SK-N-SH (cell line): ENCODE measurements around the gene VEGFB. TPM values are rescaled to one million over a fixed set of nuclear protein-coding genes. Genes with fewer than 3 reads are reported as not detected.

Experiments
- CTCF ChIA-PET: fragments of 300-600, 350-600 bp; formaldehyde crosslinking; extraction: SDS; loops from one replicate; lab custom pipeline; 2021; lab: Yijun Ruan, JAX
- POLR2A ChIA-PET: fragments of 350-600 bp; sonication (Branson Sonifier 250); formaldehyde crosslinking; extraction: SDS; loops from one replicate; lab custom pipeline; 2020; ENCODE audit warnings: antibody characterized with exemption, inconsistent platforms; lab: Yijun Ruan, JAX
- DNase-seq: peaks from one replicate; pipeline ENCODE4 v3.0.0; 2012
- H2AFZ ChIP-seq: fragments of 200-600 bp; sonication (generic); 2 replicates; pipeline ENCODE4 v1.8.1; 2016; ENCODE audit warnings: antibody characterized with exemption, mild to moderate bottlenecking, low read depth
- H3F3A ChIP-seq: fragments of 200-600 bp; sonication (generic); replicated peaks from 2 replicates; pipeline ENCODE3; 2016; ENCODE audit warnings: antibody characterized with exemption, mild to moderate bottlenecking; ENCODE audit not compliant: insufficient read depth
- H3K27ac ChIP-seq, 2 experiments: fragments of 200-500 bp in 1 of 2; fragments of 200-600 bp in 1 of 2; sonication (Bioruptor generic) in 1 of 2; sonication (generic), shearing (Covaris generic) in 1 of 2; 2 replicates each; pipeline versions ENCODE4 v1.5.1 to v1.6.1; 2014 to 2016; ENCODE audit warnings: low read depth in 2 of 2, inconsistent platforms in 1 of 2, low read length in 1 of 2, mild to moderate bottlenecking in 1 of 2, mixed read lengths in 1 of 2
- H3K27me3 ChIP-seq: fragments of 200-600 bp; sonication (generic), shearing (Covaris generic); 2 replicates; pipeline ENCODE4 v1.6.1; 2016; ENCODE audit warnings: mixed run types; ENCODE audit not compliant: insufficient read depth
- H3K36me3 ChIP-seq, 2 experiments: fragments of 200-500 bp in 1 of 2; fragments of 200-600 bp in 1 of 2; sonication (Bioruptor generic) in 1 of 2; sonication (generic) in 1 of 2; replicated peaks in 1 of 2; 2 replicates each; pipeline versions ENCODE3 to v1.5.1; 2014 to 2016; ENCODE audit warnings: low read length in 1 of 2, mild to moderate bottlenecking in 1 of 2; ENCODE audit not compliant: insufficient read depth in 2 of 2, control insufficient read depth in 1 of 2
- H3K4me1 ChIP-seq, 2 experiments: fragments of 200-500 bp in 1 of 2; fragments of 200-600 bp in 1 of 2; sonication (Bioruptor generic) in 1 of 2; sonication (generic), shearing (Covaris generic) in 1 of 2; 2 replicates each; pipeline versions ENCODE4 v1.5.1 to v1.6.1; 2014 to 2016; ENCODE audit warnings: low read depth in 1 of 2, low read length in 1 of 2, mixed run types in 1 of 2; ENCODE audit not compliant: insufficient read depth in 2 of 2, control insufficient read depth in 1 of 2
- H3K4me2 ChIP-seq: fragments of 200-600 bp; sonication (generic), shearing (Covaris generic); 2 replicates; pipeline ENCODE4 v1.6.1; 2017; ENCODE audit warnings: mixed run types
- H3K4me3 ChIP-seq, 2 experiments: fragments of 200-500 bp in 1 of 2; fragments of 200-600 bp in 1 of 2; sonication (Bioruptor generic) in 1 of 2; sonication (generic), shearing (Covaris generic) in 1 of 2; 2 replicates each; pipeline versions ENCODE4 v1.5.1 to v1.8.1; 2014 to 2016; ENCODE audit warnings: low read depth in 2 of 2, inconsistent platforms in 1 of 2, low read length in 1 of 2, mild to moderate bottlenecking in 1 of 2, mixed read lengths in 1 of 2, moderate library complexity in 1 of 2
- H3K79me2 ChIP-seq: fragments of 200-600 bp; sonication (generic); 2 replicates; pipeline ENCODE4 v1.8.1; 2017; ENCODE audit warnings: mild to moderate bottlenecking; ENCODE audit not compliant: insufficient read depth
- H3K9ac ChIP-seq: fragments of 200-600 bp; sonication (generic); 2 replicates; pipeline ENCODE4 v1.6.1; 2017; ENCODE audit warnings: mixed run types
- H3K9me2 ChIP-seq: fragments of 200-600 bp; sonication (generic); 2 replicates; pipeline ENCODE4 v1.6.1; 2017; ENCODE audit warnings: mixed run types
- H3K9me3 ChIP-seq: fragments of 200-600 bp; sonication (generic); 2 replicates; pipeline ENCODE4 v1.6.1; 2017; ENCODE audit warnings: mixed run types, mild to moderate bottlenecking, moderate library complexity
- H4K20me1 ChIP-seq: fragments of 200-600 bp; sonication (generic); 2 replicates; pipeline ENCODE4 v1.6.1; 2017; ENCODE audit warnings: mild to moderate bottlenecking, mixed run types; ENCODE audit not compliant: insufficient read depth
- CTCF ChIP-seq: fragments of 200-600 bp; sonication (generic); IDR thresholded peaks from 2 replicates; pipeline ENCODE4 v1.6.1; 2017; ENCODE audit warnings: antibody characterized with exemption, mild to moderate bottlenecking, moderate library complexity
- EP300 ChIP-seq, 2 experiments: IDR thresholded peaks; 2 replicates each; pipeline versions ENCODE4 v1.4.0 to v1.6.1; 2012; ENCODE audit warnings: borderline replicate concordance in 1 of 2, low read depth in 1 of 2, low read length in 1 of 2
- FOXJ3 ChIP-seq: sonication (generic); formaldehyde crosslinking; IDR thresholded peaks from 2 replicates; pipeline ENCODE4 v1.5.1; 2020; ENCODE audit warnings: mild to moderate bottlenecking, missing genetic modification reagents
- FOXM1 ChIP-seq: IDR thresholded peaks from 2 replicates; pipeline ENCODE4 v1.4.0; 2012; ENCODE audit warnings: low read depth, mild to moderate bottlenecking
- MXI1 ChIP-seq: IDR thresholded peaks from 2 replicates; pipeline ENCODE4 v1.6.1; 2012; ENCODE audit warnings: mild to moderate bottlenecking, low read depth, low read length, improper control_type of control experiment
- PBX3 ChIP-seq: IDR thresholded peaks from 2 replicates; pipeline ENCODE4; 2012
- POLR2AphosphoS5 ChIP-seq: IDR thresholded peaks from 2 replicates; pipeline ENCODE4 v1.6.1; 2012; ENCODE audit warnings: low read depth, low read length
- SMC3 ChIP-seq: IDR thresholded peaks from 2 replicates; pipeline ENCODE4 v1.6.1; 2012; ENCODE audit warnings: low read depth, low read length, improper control_type of control experiment
- YY1 ChIP-seq: IDR thresholded peaks from 2 replicates; pipeline ENCODE4 v1.4.0; 2012; ENCODE audit warnings: low read depth, mild to moderate bottlenecking
- WGBS: methylation state at CpG from one replicate; pipeline ENCODE4 v1.1.6; 2017; ENCODE audit warnings: low lambda C conversion rate; 5-methylcytosine and 5-hydroxymethylcytosine counted together
- polyA plus RNA-seq, 3 experiments: library from polyadenylated mRNA; depleted of rRNA; stranded (reverse); fragments of >200 nt; gene quantifications; 2 replicates each; pipeline ENCODE4 v1.2.3, GENCODE V29; 2012
- TF ChIP-seq, protein P1 (sequence below): fragments of 150-350 bp; IDR thresholded peaks from 2 replicates; pipeline ENCODE4 v1.6.1; 2017; ENCODE audit warnings: antibody characterized with exemption, low read length, low read depth, borderline replicate concordance
- TF ChIP-seq, protein P2 (sequence below): fragments of 150-350 bp; IDR thresholded peaks from 2 replicates; pipeline ENCODE4 v1.6.1; 2016; ENCODE audit warnings: mild to moderate bottlenecking, low read depth, low read length
- TF ChIP-seq, protein P3 (sequence below): IDR thresholded peaks from 2 replicates; pipeline ENCODE4 v1.6.1; 2012; ENCODE audit warnings: mild to moderate bottlenecking, low read depth, low read length, moderate library complexity

The VEGFB gene
- polyA plus RNA-seq, 1 of the 3 experiments (the other 2 are of a cell fraction) = 29.9 TPM

DNA sequence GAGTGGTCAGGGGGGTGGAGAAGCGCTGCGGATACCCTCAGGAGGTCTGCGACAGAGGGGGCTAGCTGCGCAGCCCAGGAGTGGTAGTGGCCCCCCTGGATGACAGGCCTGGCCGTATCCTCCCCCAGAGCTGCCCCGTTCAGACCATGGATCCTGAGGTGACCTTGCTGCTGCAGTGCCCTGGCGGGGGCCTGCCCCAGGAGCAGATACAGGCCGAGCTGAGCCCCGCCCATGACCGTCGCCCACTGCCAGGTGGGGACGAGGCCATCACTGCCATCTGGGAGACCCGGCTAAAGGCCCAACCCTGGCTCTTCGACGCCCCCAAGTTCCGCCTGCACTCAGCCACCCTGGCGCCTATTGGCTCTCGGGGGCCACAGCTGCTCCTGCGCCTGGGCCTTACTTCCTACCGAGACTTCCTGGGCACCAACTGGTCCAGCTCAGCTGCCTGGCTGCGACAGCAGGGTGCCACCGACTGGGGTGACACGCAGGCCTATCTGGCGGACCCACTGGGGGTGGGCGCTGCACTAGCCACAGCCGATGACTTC lies 7.8 kb upstream of the VEGFB start:
- peak overlapping the region; percentile 78; the same call in 1 of the 2 replicates for H2AFZ ChIP-seq
- H3K27me3 ChIP-seq = no peaks in the 10 kb centered on the region
- H3K4me3 ChIP-seq = peak overlapping the region; percentile 88 to 97
- no peaks in the 10 kb centered on the region for H3K9me2 ChIP-seq
- ChIA-PET POLR2A (interaction anchor here (0.7 to 1.7 kb wide), 16 partner anchors 9 to 91 kb away, joined by 3 to 6 read pairs (median 4); partner anchors contain the start of genes BAD, FKBP2, PPP1R14B and PRDX5), CTCF (interaction anchor here (1.0 to 5.2 kb wide), 7 partner anchors 22 to 78 kb away, joined by 3 to 36 read pairs (median 4); partner anchors contain the start of genes ESRRA, MACROD1 and PLCB3)
- H3K4me2 ChIP-seq = peak overlapping the region; percentile 98
- DNase-seq = peak; percentile 76
- H3K9ac ChIP-seq = peak overlapping the region; percentile 75
- peaks cover 13 to 39% of the 10 kb centered on the region in 2 experiments; a peak in 2 of 4 replicates for H3K4me1 ChIP-seq
- no CpG with 5 or more reads among the region's 26 CpGs for WGBS
- peaks cover 0 to 14% of the 10 kb centered on the region in 2 experiments for H3K36me3 ChIP-seq
- peak overlapping the region; percentile 44 to 88 for H3K27ac ChIP-seq
- H4K20me1 ChIP-seq = no peaks in the 10 kb centered on the region
- H3F3A ChIP-seq = peaks cover 10% of the 10 kb centered on the region
- peaks cover 42% of the 10 kb centered on the region for H3K79me2 ChIP-seq
- no peaks in the 10 kb centered on the region for H3K9me3 ChIP-seq
- TF ChIP-seq MXI1 (0 out of 2 replicates have a peak, but pooled peaks have one; percentile 4), FOXM1 (no peak)

DNA sequence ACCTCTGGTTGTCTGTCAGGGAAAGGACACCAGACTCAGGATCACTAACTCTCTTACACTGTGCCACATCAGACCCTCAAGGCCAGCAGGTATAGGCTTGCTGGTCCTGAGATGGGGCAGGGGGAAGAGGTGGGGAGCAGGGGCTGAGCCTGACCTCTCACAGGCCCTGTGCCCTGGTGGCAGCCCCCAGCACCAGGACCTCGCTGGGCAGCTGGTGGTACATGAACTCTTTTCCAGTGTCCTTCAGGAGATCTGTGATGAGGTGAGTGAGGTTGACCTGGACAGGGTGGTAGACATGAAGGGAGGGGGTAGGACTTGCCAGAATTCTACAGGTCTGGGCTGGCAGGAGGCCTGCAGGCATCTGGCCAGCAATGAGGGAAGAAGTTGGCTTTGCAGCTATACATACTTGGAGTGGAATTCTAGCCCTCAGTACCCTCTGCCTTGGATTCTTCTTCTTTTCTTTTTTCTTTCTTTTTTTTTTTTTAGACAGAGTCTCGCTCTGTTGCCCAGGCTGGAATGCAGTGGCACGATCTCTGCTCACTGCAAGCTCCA lies 6.9 kb upstream of the VEGFB start:
- no peak overlapping the region for H2AFZ ChIP-seq
- TF ChIP-seq, protein P1, sequence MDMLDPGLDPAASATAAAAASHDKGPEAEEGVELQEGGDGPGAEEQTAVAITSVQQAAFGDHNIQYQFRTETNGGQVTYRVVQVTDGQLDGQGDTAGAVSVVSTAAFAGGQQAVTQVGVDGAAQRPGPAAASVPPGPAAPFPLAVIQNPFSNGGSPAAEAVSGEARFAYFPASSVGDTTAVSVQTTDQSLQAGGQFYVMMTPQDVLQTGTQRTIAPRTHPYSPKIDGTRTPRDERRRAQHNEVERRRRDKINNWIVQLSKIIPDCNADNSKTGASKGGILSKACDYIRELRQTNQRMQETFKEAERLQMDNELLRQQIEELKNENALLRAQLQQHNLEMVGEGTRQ = no peak
- TF ChIP-seq EP300 (IDR thresholded peaks at IDR 0.05; ENCODE audit: borderline replicate concordance in 1 of 2, low read depth in 1 of 2, low read length in 1 of 2) = no peak
- TF ChIP-seq CTCF = no peak
- TF ChIP-seq POLR2AphosphoS5 = no peak
- TF ChIP-seq, protein P2, sequence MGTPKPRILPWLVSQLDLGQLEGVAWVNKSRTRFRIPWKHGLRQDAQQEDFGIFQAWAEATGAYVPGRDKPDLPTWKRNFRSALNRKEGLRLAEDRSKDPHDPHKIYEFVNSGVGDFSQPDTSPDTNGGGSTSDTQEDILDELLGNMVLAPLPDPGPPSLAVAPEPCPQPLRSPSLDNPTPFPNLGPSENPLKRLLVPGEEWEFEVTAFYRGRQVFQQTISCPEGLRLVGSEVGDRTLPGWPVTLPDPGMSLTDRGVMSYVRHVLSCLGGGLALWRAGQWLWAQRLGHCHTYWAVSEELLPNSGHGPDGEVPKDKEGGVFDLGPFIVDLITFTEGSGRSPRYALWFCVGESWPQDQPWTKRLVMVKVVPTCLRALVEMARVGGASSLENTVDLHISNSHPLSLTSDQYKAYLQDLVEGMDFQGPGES = no peak
- no peak for TF ChIP-seq PBX3
- TF ChIP-seq YY1 = no peak
- no peak for TF ChIP-seq SMC3
- TF ChIP-seq FOXJ3 (CRISPR knock-in tag) = no peak
- TF ChIP-seq, protein P3, sequence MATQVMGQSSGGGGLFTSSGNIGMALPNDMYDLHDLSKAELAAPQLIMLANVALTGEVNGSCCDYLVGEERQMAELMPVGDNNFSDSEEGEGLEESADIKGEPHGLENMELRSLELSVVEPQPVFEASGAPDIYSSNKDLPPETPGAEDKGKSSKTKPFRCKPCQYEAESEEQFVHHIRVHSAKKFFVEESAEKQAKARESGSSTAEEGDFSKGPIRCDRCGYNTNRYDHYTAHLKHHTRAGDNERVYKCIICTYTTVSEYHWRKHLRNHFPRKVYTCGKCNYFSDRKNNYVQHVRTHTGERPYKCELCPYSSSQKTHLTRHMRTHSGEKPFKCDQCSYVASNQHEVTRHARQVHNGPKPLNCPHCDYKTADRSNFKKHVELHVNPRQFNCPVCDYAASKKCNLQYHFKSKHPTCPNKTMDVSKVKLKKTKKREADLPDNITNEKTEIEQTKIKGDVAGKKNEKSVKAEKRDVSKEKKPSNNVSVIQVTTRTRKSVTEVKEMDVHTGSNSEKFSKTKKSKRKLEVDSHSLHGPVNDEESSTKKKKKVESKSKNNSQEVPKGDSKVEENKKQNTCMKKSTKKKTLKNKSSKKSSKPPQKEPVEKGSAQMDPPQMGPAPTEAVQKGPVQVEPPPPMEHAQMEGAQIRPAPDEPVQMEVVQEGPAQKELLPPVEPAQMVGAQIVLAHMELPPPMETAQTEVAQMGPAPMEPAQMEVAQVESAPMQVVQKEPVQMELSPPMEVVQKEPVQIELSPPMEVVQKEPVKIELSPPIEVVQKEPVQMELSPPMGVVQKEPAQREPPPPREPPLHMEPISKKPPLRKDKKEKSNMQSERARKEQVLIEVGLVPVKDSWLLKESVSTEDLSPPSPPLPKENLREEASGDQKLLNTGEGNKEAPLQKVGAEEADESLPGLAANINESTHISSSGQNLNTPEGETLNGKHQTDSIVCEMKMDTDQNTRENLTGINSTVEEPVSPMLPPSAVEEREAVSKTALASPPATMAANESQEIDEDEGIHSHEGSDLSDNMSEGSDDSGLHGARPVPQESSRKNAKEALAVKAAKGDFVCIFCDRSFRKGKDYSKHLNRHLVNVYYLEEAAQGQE = no peak
- no peaks in the 10 kb centered on the region for H4K20me1 ChIP-seq
- H3K4me2 ChIP-seq = peak overlapping the region; percentile 98
- WGBS = 85% methylated on average over 2 of the region's 3 CpGs
- peak overlapping the region; percentile 75 for H3K9ac ChIP-seq
- ChIA-PET POLR2A (interaction anchor here (1.1 to 1.7 kb wide), 4 partner anchors 19 to 57 kb away, joined by 3 to 5 read pairs (median 4); partner anchors contain the start of genes BAD and PPP1R14B), CTCF (interaction anchor here (0.7 to 5.2 kb wide), 3 partner anchors 11 to 77 kb away, joined by 3 to 36 read pairs (median 9); partner anchors contain the start of genes ESRRA and PLCB3)
- no peaks in the 10 kb centered on the region for H3K27me3 ChIP-seq
- H3K4me1 ChIP-seq = peaks cover 15 to 48% of the 10 kb centered on the region in 2 experiments; a peak in 2 of 4 replicates
- no peaks in the 10 kb centered on the region for H3K9me3 ChIP-seq
- H3F3A ChIP-seq = peaks cover 10% of the 10 kb centered on the region
- no peak for DNase-seq
- peaks cover 0 to 14% of the 10 kb centered on the region in 2 experiments for H3K36me3 ChIP-seq
- H3K27ac ChIP-seq = peak overlapping the region in 1 of 2 experiments; percentile 31; a peak in 1 of 4 replicates
- H3K9me2 ChIP-seq = no peaks in the 10 kb centered on the region
- peaks cover 42% of the 10 kb centered on the region for H3K79me2 ChIP-seq
- H3K4me3 ChIP-seq = peak overlapping the region; percentile 88 to 97
